Globus pallidus (tissue), 1 donor: ENCODE results near the gene CALML3.
"Not testable (repeated sequence)": the region's sequence is repeated elsewhere in the genome, so short reads cannot be mapped to it uniquely, and the experiment has no call there.

Experiments
- DNase-seq: peaks from one replicate; pipeline ENCODE4 v3.0.0-alpha.2; 2015; ENCODE audit warnings: low spot score

CALML3 gene

GRCh38 chr10:5553400-5554170 is 28.8 kb downstream of the CALML3 start:
- DNase-seq: no peak

- no peak for DNase-seq
Measured at GRCh38 chr10:5555021-5555510, 30.3 kb downstream of the CALML3 start.

- no peak for DNase-seq
Measured at GRCh38 chr10:5555881-5556280, 31.1 kb downstream of the CALML3 start.

- no peak for DNase-seq
Measured at GRCh38 chr10:5556576-5556975, 31.8 kb downstream of the CALML3 start.

- DNase-seq: no peak
Measured at GRCh38 chr10:5557040-5557721, 32.4 kb downstream of the CALML3 start.

GRCh38 chr10:5557799-5558771 is 33.3 kb downstream of the CALML3 start:
- DNase-seq: no peak

- DNase-seq: not testable (repeated sequence)
Measured at GRCh38 chr10:5559022-5559421, 34.3 kb downstream of the CALML3 start.

- DNase-seq: no peak
Measured at GRCh38 chr10:5559642-5560141, 34.9 kb downstream of the CALML3 start.

- no peak for DNase-seq
Measured at GRCh38 chr10:5560142-5560816, 35.5 kb downstream of the CALML3 start.

- no peak for DNase-seq
Measured at GRCh38 chr10:5560817-5561703, 36.3 kb downstream of the CALML3 start.

- no peak for DNase-seq
Measured at GRCh38 chr10:5561704-5562645, 37.2 kb downstream of the CALML3 start.

- DNase-seq: no peak
Measured at GRCh38 chr10:5563321-5563961, 38.7 kb downstream of the CALML3 start.

- DNase-seq: no peak
Measured at GRCh38 chr10:5563991-5564536, 39.3 kb downstream of the CALML3 start.

GRCh38 chr10:5564537-5565204 is 39.9 kb downstream of the CALML3 start:
- DNase-seq: no peak

- DNase-seq: no peak
Measured at GRCh38 chr10:5565205-5565545, 40.4 kb downstream of the CALML3 start.

GRCh38 chr10:5565671-5566581 is 41.2 kb downstream of the CALML3 start:
- no peak for DNase-seq

- DNase-seq: no peak
Measured at GRCh38 chr10:5566614-5567013, 41.9 kb downstream of the CALML3 start.
